Measurements from ENCODE around the gene LRRC15. TPM values are rescaled to one million over a fixed set of nuclear protein-coding genes. Genes with fewer than 3 reads are reported as not detected.

Gene LRRC15
- polyA plus RNA-seq, 2 of the 4 experiments (the other 2 are of a cell fraction), result 0.05 to 0.14 TPM

GRCh38 chr3:194395212-194395611 is 25.7 kb upstream of the LRRC15 start:
- H3K4me1 ChIP-seq, result no peaks in the 10 kb centered on the region
- ATAC-seq, result no peak
- POLR2A ChIA-PET, result no interaction called here
- H3K4me3 ChIP-seq, result no peak overlapping the region
- no peak overlapping the region for H3K27ac ChIP-seq
- no peak overlapping the region for H3K4me2 ChIP-seq
- no peak for FAIRE-seq
- no peak for DNase-seq (ENCODE audit: low read depth in 1 of 2, low spot score in 1 of 2)
- TF ChIP-seq ZNF302 (CRISPR knock-in tag; IDR thresholded peaks at IDR 0.05) (no peak), GATA3 (IDR thresholded peaks at IDR 0.05; ENCODE audit: borderline replicate concordance) (no peak), ELK1 (IDR thresholded peaks at IDR 0.05; ENCODE audit: low read depth, low read length) (no peak), PBX3 (IDR thresholded peaks at IDR 0.05) (no peak), EHMT2 (IDR thresholded peaks at IDR 0.05; ENCODE audit: low read depth) (no peak), MAX (IDR thresholded peaks at IDR 0.05) (no peak), RFX5 (IDR thresholded peaks at IDR 0.05) (no peak), MAZ (IDR thresholded peaks at IDR 0.05; ENCODE audit: borderline replicate concordance, low read depth, low read length) (no peak), CHD4 (IDR thresholded peaks at IDR 0.05; ENCODE audit: borderline replicate concordance) (no peak), REST (IDR thresholded peaks at IDR 0.05) (no peak), ZSCAN20 (CRISPR knock-in tag; IDR thresholded peaks at IDR 0.05) (no peak)
- 73% methylated on average over 5 of the region's 5 CpGs for WGBS (ENCODE audit: missing lambda C conversion rate)
- CTCF ChIA-PET, result interaction anchor here (0.5 to 1.9 kb wide), 6 partner anchors 9 to 1138 kb away, joined by 3 to 7 read pairs (median 4); no protein-coding TSS in a partner anchor
- peaks cover 14% of the 10 kb centered on the region; the same call in 1 of the 3 replicates for H3K9me3 ChIP-seq

- Histone ChIP-seq H3K4me1 (no peaks in the 10 kb centered on the region), H3K9me3 (peaks cover 14% of the 10 kb centered on the region; the same call in 1 of the 3 replicates), H3K4me2 (no peak overlapping the region), H3K27ac (no peak overlapping the region), H3K4me3 (no peak overlapping the region)
- no peak for TF ChIP-seq POLR2A (IDR thresholded peaks at IDR 0.05; ENCODE audit: low read length)
- ChIA-PET CTCF (interaction anchor here (1.0 to 2.0 kb wide), 2 partner anchors 12 to 13 kb away, joined by 3 to 6 read pairs; no protein-coding TSS in a partner anchor), POLR2A (no interaction called here)
- no peak for ATAC-seq
- FAIRE-seq, result no peak
- DNase-seq (ENCODE audit: low read depth in 1 of 2, low spot score in 1 of 2), result no peak
- 66% methylated on average over 7 of the region's 7 CpGs for WGBS (ENCODE audit: missing lambda C conversion rate)
Observed at GRCh38 chr3:194392576-194392975, 23.0 kb upstream of the LRRC15 start.

- FAIRE-seq, result no peak
- no peak overlapping the region for H3K4me2 ChIP-seq
- DNase-seq (ENCODE audit: low read depth in 1 of 2, low spot score in 1 of 2), result no peak
- CTCF ChIA-PET, result interaction anchor here (1.1 to 2.0 kb wide), 2 partner anchors 13 to 47 kb away, joined by 4 to 6 read pairs; no protein-coding TSS in a partner anchor
- H3K4me1 ChIP-seq, result peaks cover 7% of the 10 kb centered on the region; the same call in 1 of the 3 replicates
- H3K9me3 ChIP-seq, result peaks cover 14% of the 10 kb centered on the region; the same call in 1 of the 3 replicates
- ATAC-seq, result no peak
- no peak overlapping the region for H3K4me3 ChIP-seq
- TF ChIP-seq HDAC2 (IDR thresholded peaks at IDR 0.05), result no peak
- no peak for TF ChIP-seq USF2 (IDR thresholded peaks at IDR 0.05)
- no peak for TF ChIP-seq CHD4 (IDR thresholded peaks at IDR 0.05; ENCODE audit: borderline replicate concordance)
- TF ChIP-seq BHLHE40 (IDR thresholded peaks at IDR 0.05; ENCODE audit: low read depth, low read length), result no peak
- no peak for TF ChIP-seq FOSB (CRISPR knock-in tag; IDR thresholded peaks at IDR 0.05)
- no peak for TF ChIP-seq HOXB13 (CRISPR knock-in tag; IDR thresholded peaks at IDR 0.05; ENCODE audit: low read depth)
- no peak for TF ChIP-seq HEYL (CRISPR knock-in tag; IDR thresholded peaks at IDR 0.05)
- no peak for TF ChIP-seq MAX (IDR thresholded peaks at IDR 0.05)
- TF ChIP-seq MAZ (IDR thresholded peaks at IDR 0.05; ENCODE audit: borderline replicate concordance, low read depth, low read length), result no peak
- TF ChIP-seq NPAS2 (CRISPR knock-in tag; IDR thresholded peaks at IDR 0.05; ENCODE audit: borderline replicate concordance), result no peak
- TF ChIP-seq ELK1 (IDR thresholded peaks at IDR 0.05; ENCODE audit: low read depth, low read length), result no peak
- TF ChIP-seq RFX5 (IDR thresholded peaks at IDR 0.05), result no peak
- TF ChIP-seq CBX8 (IDR thresholded peaks at IDR 0.05), result no peak
- TF ChIP-seq RCOR1 (IDR thresholded peaks at IDR 0.05; ENCODE audit: low read depth, low read length), result no peak
- no peak for TF ChIP-seq POLR2AphosphoS2 (conservative IDR thresholded peaks at IDR 0.05; ENCODE audit: low read length)
- no peak overlapping the region for H3K27ac ChIP-seq
- POLR2A ChIA-PET, result no interaction called here
Observed at GRCh38 chr3:194390835-194391234, 21.3 kb upstream of the LRRC15 start.
